Astrocyte (in vitro differentiated cells and primary cell): ENCODE results near the gene CFH. TPM values are rescaled to one million over a fixed set of nuclear protein-coding genes. Genes with fewer than 3 reads are reported as not detected.
A peak's percentile ranks its signal among the peaks of the same experiment; 100 is the strongest.

Source experiments
- DNase-seq: peaks from one replicate; pipeline ENCODE4 v3.0.0-alpha.2; 2010; ENCODE audit warnings: low read depth
- FAIRE-seq: peaks from 2 replicates; lab custom pipeline; 2011; peaks lifted over from hg19 to GRCh38; lab: Jason Lieb, UNC
- H2AFZ ChIP-seq: 2 replicates; pipeline ENCODE4 v1.6.0; 2012; ENCODE audit warnings: low read depth, low read length, inconsistent platforms
- H3K27ac ChIP-seq: 2 replicates; pipeline ENCODE4 v1.5.1; 2011; ENCODE audit warnings: low read depth, low read length, inconsistent platforms
- H3K27me3 ChIP-seq: 2 replicates; pipeline ENCODE4 v1.6.0; 2011; ENCODE audit warnings: low read length, inconsistent platforms; ENCODE audit not compliant: insufficient read depth
- H3K36me3 ChIP-seq: 2 replicates; pipeline ENCODE4 v1.5.1; 2011; ENCODE audit warnings: low read length, inconsistent platforms; ENCODE audit not compliant: insufficient read depth
- H3K4me1 ChIP-seq: 2 replicates; pipeline ENCODE4 v1.5.1; 2011; ENCODE audit warnings: low read length, inconsistent platforms; ENCODE audit not compliant: insufficient read depth
- H3K4me2 ChIP-seq: 2 replicates; pipeline ENCODE4 v1.6.0; 2012; ENCODE audit warnings: low read length, inconsistent platforms
- H3K4me3 ChIP-seq: 2 replicates; pipeline ENCODE4 v1.5.1; 2011; ENCODE audit warnings: low read depth, mild to moderate bottlenecking, low read length, inconsistent platforms; ENCODE audit not compliant: insufficient read depth
- H3K79me2 ChIP-seq: 2 replicates; pipeline ENCODE4 v1.6.0; 2012; ENCODE audit warnings: mild to moderate bottlenecking, low read length, inconsistent platforms; ENCODE audit not compliant: insufficient read depth
- H3K9ac ChIP-seq: 2 replicates; pipeline ENCODE4 v1.6.0; 2012; ENCODE audit warnings: mild to moderate bottlenecking, low read length, inconsistent platforms
- H3K9me3 ChIP-seq: 2 replicates; pipeline ENCODE4 v1.5.1; 2012; ENCODE audit warnings: low read depth, mild to moderate bottlenecking, low read length, inconsistent platforms; ENCODE audit not compliant: insufficient read depth
- H4K20me1 ChIP-seq: 2 replicates; pipeline ENCODE4 v1.6.0; 2012; ENCODE audit warnings: low read length, inconsistent platforms; ENCODE audit not compliant: insufficient read depth
- H3K27ac Mint-ChIP-seq: one replicate; pipeline ENCODE4 v1.8.0; 2021; ENCODE audit warnings: mild to moderate bottlenecking, mixed read lengths; ENCODE audit not compliant: unreplicated experiment
- H3K27me3 Mint-ChIP-seq: one replicate; pipeline ENCODE4 v1.8.0; 2021; ENCODE audit warnings: low read depth, mixed read lengths; ENCODE audit not compliant: unreplicated experiment
- H3K36me3 Mint-ChIP-seq: one replicate; pipeline ENCODE4 v1.8.0; 2021; ENCODE audit warnings: low read depth, mixed read lengths; ENCODE audit not compliant: unreplicated experiment
- H3K4me1 Mint-ChIP-seq: one replicate; pipeline ENCODE4 v1.8.0; 2021; ENCODE audit warnings: low read depth, mixed read lengths; ENCODE audit not compliant: unreplicated experiment
- H3K4me3 Mint-ChIP-seq: one replicate; pipeline ENCODE4 v1.8.0; 2021; ENCODE audit warnings: mild to moderate bottlenecking, moderate library complexity, mixed read lengths; ENCODE audit not compliant: unreplicated experiment
- H3K9me3 Mint-ChIP-seq: one replicate; pipeline ENCODE4 v1.8.0; 2021; ENCODE audit warnings: mild to moderate bottlenecking, mixed read lengths; ENCODE audit not compliant: unreplicated experiment
- EZH2 ChIP-seq: IDR thresholded peaks from 2 replicates; pipeline ENCODE4 v1.6.1; 2012; ENCODE audit warnings: mild to moderate bottlenecking, low read length, inconsistent platforms; ENCODE audit not compliant: insufficient read depth
- total RNA-seq: library from RNA; stranded (reverse); gene quantifications from 2 replicates; pipeline ENCODE4 v1.2.1, GENCODE V29; 2021
- TF ChIP-seq, protein P1 (sequence below): IDR thresholded peaks from 2 replicates; pipeline ENCODE4 v1.5.1; 2011; ENCODE audit warnings: low read depth, mild to moderate bottlenecking, inconsistent platforms, low read length, moderate library complexity; ENCODE audit not compliant: insufficient read depth

Gene CFH
- total RNA-seq, 1 donor from 2014 or later = 15.8 TPM

DNA sequence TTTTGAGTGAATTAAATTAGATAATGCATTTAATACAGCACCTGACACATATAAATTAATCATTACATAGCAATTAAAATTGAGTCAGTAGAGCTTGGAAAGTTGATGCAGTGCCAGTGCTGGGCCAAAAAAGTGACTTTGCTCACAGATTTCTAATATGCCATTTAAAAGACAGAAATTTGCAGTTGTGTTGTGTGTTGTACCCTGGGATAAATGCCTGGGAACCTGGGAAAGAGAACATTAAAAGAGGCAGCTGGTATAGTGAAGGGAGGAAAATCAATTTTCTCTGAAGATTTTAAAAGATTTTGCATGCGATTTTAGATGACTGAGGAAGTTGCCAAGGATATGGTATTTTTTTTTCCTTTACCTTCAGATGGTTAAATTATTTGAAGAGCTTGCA is 10.9 kb upstream of the CFH start:
- H2AFZ ChIP-seq = no peak overlapping the region
- H3K9me3 ChIP-seq = no peaks in the 10 kb centered on the region
- H3K79me2 ChIP-seq = no peaks in the 10 kb centered on the region
- no peaks in the 10 kb centered on the region for H4K20me1 ChIP-seq
- no peak overlapping the region for H3K4me3 ChIP-seq
- FAIRE-seq (no peak), DNase-seq (no peak)
- no peaks in the 10 kb centered on the region for H3K4me1 ChIP-seq
- no peak overlapping the region for H3K4me3 Mint-ChIP-seq
- H3K36me3 Mint-ChIP-seq = no peaks in the 10 kb centered on the region
- no peak overlapping the region for H3K27ac ChIP-seq
- no peak overlapping the region for H3K27ac Mint-ChIP-seq
- no peaks in the 10 kb centered on the region for H3K27me3 ChIP-seq
- H3K4me1 Mint-ChIP-seq = no peaks in the 10 kb centered on the region
- no peaks in the 10 kb centered on the region for H3K36me3 ChIP-seq
- no peak overlapping the region for H3K9ac ChIP-seq
- H3K4me2 ChIP-seq = no peak overlapping the region
- no peaks in the 10 kb centered on the region for H3K9me3 Mint-ChIP-seq
- TF ChIP-seq, protein P1, sequence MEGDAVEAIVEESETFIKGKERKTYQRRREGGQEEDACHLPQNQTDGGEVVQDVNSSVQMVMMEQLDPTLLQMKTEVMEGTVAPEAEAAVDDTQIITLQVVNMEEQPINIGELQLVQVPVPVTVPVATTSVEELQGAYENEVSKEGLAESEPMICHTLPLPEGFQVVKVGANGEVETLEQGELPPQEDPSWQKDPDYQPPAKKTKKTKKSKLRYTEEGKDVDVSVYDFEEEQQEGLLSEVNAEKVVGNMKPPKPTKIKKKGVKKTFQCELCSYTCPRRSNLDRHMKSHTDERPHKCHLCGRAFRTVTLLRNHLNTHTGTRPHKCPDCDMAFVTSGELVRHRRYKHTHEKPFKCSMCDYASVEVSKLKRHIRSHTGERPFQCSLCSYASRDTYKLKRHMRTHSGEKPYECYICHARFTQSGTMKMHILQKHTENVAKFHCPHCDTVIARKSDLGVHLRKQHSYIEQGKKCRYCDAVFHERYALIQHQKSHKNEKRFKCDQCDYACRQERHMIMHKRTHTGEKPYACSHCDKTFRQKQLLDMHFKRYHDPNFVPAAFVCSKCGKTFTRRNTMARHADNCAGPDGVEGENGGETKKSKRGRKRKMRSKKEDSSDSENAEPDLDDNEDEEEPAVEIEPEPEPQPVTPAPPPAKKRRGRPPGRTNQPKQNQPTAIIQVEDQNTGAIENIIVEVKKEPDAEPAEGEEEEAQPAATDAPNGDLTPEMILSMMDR = no peak
- TF ChIP-seq EZH2 = no peak
- no peaks in the 10 kb centered on the region for H3K27me3 Mint-ChIP-seq

DNA sequence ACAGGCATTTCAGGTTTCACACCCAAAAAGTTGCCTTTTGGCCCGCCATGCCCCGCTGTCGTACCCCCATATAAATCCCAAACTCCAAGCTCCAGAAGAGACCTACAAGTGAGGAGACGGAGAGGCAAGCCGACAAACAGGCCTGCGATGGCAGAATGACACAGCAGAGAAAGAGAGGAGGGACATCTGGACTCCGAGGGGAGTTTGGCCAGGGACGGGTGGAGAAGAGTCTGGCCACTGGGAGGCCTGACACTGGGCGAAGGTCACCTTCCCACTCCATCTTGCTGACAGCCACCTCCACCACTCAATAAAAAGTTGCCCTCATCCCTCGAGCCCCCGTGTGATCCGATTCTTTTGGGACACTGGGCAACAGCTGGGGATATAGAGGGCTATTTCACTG is 1.9 kb upstream of the CFH start:
- no peaks in the 10 kb centered on the region for H3K9me3 Mint-ChIP-seq
- H3K79me2 ChIP-seq = peaks cover 14% of the 10 kb centered on the region
- no peaks in the 10 kb centered on the region for H4K20me1 ChIP-seq
- no peaks in the 10 kb centered on the region for H3K27me3 ChIP-seq
- H3K4me3 Mint-ChIP-seq = no peak overlapping the region
- H3K4me2 ChIP-seq = no peak overlapping the region
- H3K9ac ChIP-seq = no peak overlapping the region
- H3K27ac ChIP-seq = no peak overlapping the region
- no peak for TF ChIP-seq EZH2
- TF ChIP-seq, protein P1 = no peak
- H3K4me1 Mint-ChIP-seq = peaks cover 9% of the 10 kb centered on the region
- FAIRE-seq (no peak), DNase-seq (no peak)
- H3K4me3 ChIP-seq = no peak overlapping the region
- no peaks in the 10 kb centered on the region for H3K36me3 ChIP-seq
- no peaks in the 10 kb centered on the region for H3K9me3 ChIP-seq
- no peak overlapping the region for H3K27ac Mint-ChIP-seq
- no peaks in the 10 kb centered on the region for H3K36me3 Mint-ChIP-seq
- H3K27me3 Mint-ChIP-seq = no peaks in the 10 kb centered on the region
- H2AFZ ChIP-seq = peak overlapping the region; percentile 14
- peaks cover 8% of the 10 kb centered on the region for H3K4me1 ChIP-seq

DNA sequence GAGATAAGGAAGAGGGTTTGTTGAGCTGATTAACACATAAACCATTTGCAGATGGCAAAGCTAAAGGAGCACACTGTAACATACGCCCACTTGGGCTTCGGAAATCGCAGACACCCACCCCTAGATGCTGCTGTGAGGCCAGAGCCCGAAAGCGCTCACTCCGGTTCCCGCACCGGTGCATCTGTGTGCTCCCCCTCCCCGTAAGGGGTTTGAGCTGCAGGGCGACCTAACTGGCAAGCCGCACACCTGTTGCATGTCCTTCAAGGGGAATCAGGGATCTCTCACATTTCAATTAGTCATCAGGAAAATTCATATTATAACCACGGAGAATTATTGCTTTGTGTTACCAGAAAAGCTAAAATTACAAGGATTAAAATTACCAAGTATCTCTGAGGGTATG is 1.4 kb upstream of the CFH start:
- TF ChIP-seq EZH2 = no peak
- TF ChIP-seq, protein P1 = no peak
- H3K4me1 ChIP-seq = peaks cover 8% of the 10 kb centered on the region
- H3K4me2 ChIP-seq = no peak overlapping the region
- Mint-ChIP-seq H3K36me3 (no peaks in the 10 kb centered on the region), H3K27me3 (no peaks in the 10 kb centered on the region), H3K9me3 (no peaks in the 10 kb centered on the region), H3K4me1 (peaks cover 9% of the 10 kb centered on the region), H3K4me3 (no peak overlapping the region), H3K27ac (no peak overlapping the region)
- no peak overlapping the region for H3K9ac ChIP-seq
- peaks cover 14% of the 10 kb centered on the region for H3K79me2 ChIP-seq
- no peak overlapping the region for H3K27ac ChIP-seq
- FAIRE-seq (no peak), DNase-seq (no peak)
- H4K20me1 ChIP-seq = no peaks in the 10 kb centered on the region
- H3K4me3 ChIP-seq = no peak overlapping the region
- H3K9me3 ChIP-seq = no peaks in the 10 kb centered on the region
- H3K27me3 ChIP-seq = no peaks in the 10 kb centered on the region
- H3K36me3 ChIP-seq = no peaks in the 10 kb centered on the region
- H2AFZ ChIP-seq = peak overlapping the region; percentile 14
